ENCODE data around the gene LYZL1.

The LYZL1 gene

DNA sequence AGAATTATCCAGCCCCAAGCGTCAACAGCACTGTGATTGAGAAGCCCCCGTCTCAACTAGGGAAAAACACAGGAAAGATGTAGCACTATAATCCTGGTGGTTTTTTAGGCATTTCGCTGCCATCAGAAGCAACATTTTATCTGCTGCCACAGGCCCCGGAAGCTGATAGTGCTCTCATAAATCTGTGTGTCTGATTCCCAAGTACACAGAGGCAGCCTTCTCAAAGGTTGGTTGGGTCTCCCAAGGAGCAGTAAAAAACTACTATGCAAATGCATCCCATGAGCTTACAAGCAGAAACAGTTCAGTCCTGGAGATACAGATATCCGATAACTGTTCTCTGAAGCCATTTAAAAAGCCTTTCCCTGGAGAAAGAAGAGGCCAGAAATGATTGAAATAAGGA lies 45.8 kb upstream of the LYZL1 start:
- no peaks in the 10 kb centered on the region for H4K20me1 ChIP-seq (ENCODE audit: insufficient read depth, low read length)
- H3F3A ChIP-seq (ENCODE audit: insufficient read depth, low read length), result no peaks in the 10 kb centered on the region
- H3K27me3 ChIP-seq (ENCODE audit: insufficient read depth, low read length), result no peaks in the 10 kb centered on the region
- TF ChIP-seq, protein P1, sequence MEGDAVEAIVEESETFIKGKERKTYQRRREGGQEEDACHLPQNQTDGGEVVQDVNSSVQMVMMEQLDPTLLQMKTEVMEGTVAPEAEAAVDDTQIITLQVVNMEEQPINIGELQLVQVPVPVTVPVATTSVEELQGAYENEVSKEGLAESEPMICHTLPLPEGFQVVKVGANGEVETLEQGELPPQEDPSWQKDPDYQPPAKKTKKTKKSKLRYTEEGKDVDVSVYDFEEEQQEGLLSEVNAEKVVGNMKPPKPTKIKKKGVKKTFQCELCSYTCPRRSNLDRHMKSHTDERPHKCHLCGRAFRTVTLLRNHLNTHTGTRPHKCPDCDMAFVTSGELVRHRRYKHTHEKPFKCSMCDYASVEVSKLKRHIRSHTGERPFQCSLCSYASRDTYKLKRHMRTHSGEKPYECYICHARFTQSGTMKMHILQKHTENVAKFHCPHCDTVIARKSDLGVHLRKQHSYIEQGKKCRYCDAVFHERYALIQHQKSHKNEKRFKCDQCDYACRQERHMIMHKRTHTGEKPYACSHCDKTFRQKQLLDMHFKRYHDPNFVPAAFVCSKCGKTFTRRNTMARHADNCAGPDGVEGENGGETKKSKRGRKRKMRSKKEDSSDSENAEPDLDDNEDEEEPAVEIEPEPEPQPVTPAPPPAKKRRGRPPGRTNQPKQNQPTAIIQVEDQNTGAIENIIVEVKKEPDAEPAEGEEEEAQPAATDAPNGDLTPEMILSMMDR (IDR thresholded peaks at IDR 0.05; ENCODE audit: low read length), result no peak
- no peak for TF ChIP-seq EZH2 (IDR thresholded peaks at IDR 0.05; ENCODE audit: borderline replicate concordance, low read length)
- H3K9ac ChIP-seq (ENCODE audit: low read length), result no peak overlapping the region
- no peaks in the 10 kb centered on the region for H3K36me3 ChIP-seq (ENCODE audit: insufficient read depth, low read length)
- H3K27ac ChIP-seq (ENCODE audit: low read depth, low read length, poor library complexity, severe bottlenecking), result no peak overlapping the region
- no peak overlapping the region for H3K4me3 ChIP-seq (ENCODE audit: low read depth, low read length, poor library complexity, severe bottlenecking)
- H3K79me2 ChIP-seq (ENCODE audit: insufficient read depth, low read length), result no peaks in the 10 kb centered on the region
- no peaks in the 10 kb centered on the region for H3K9me3 ChIP-seq (ENCODE audit: low read length)
- H3K4me2 ChIP-seq (ENCODE audit: low read length), result no peak overlapping the region
- no peaks in the 10 kb centered on the region for H3K4me1 ChIP-seq (ENCODE audit: insufficient read depth, low read length, severe bottlenecking)
- no peak overlapping the region for H2AFZ ChIP-seq (ENCODE audit: low read length)
- no peaks in the 10 kb centered on the region for H3K9me2 ChIP-seq (ENCODE audit: low read depth, low read length)

DNA sequence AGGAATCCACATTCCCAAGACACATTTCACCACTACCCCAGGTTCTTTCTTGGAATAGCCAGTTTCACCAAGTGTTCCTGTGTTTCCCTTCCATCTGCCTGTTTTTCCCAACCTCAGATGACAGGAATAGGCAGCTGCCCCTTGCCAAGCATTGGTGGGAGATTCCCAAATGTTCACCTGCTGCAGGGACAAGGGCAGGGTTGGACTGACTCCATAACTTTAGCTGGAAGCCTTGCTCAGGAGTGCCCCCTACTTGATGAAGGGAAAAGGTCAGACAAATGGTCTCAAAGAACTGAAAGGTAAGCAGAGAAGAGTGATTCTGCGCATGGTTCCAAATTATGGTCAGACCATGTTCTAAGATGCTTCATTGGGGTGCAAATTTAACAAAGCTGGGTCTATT lies 45.1 kb upstream of the LYZL1 start:
- Histone ChIP-seq H3K27ac (ENCODE audit: low read depth, low read length, poor library complexity, severe bottlenecking) (no peak overlapping the region), H3K9ac (ENCODE audit: low read length) (no peak overlapping the region), H3K4me1 (ENCODE audit: insufficient read depth, low read length, severe bottlenecking) (no peaks in the 10 kb centered on the region), H3K9me2 (ENCODE audit: low read depth, low read length) (no peaks in the 10 kb centered on the region), H4K20me1 (ENCODE audit: insufficient read depth, low read length) (no peaks in the 10 kb centered on the region), H3K9me3 (ENCODE audit: low read length) (no peaks in the 10 kb centered on the region), H3K36me3 (ENCODE audit: insufficient read depth, low read length) (no peaks in the 10 kb centered on the region), H3F3A (ENCODE audit: insufficient read depth, low read length) (no peaks in the 10 kb centered on the region), H3K4me2 (ENCODE audit: low read length) (no peak overlapping the region), H2AFZ (ENCODE audit: low read length) (no peak overlapping the region), H3K27me3 (ENCODE audit: insufficient read depth, low read length) (no peaks in the 10 kb centered on the region), H3K4me3 (ENCODE audit: low read depth, low read length, poor library complexity, severe bottlenecking) (no peak overlapping the region), H3K79me2 (ENCODE audit: insufficient read depth, low read length) (no peaks in the 10 kb centered on the region)
- no peak for TF ChIP-seq EZH2 (IDR thresholded peaks at IDR 0.05; ENCODE audit: borderline replicate concordance, low read length)
- TF ChIP-seq, protein P1 (IDR thresholded peaks at IDR 0.05; ENCODE audit: low read length), result peak; percentile 37; the same call in 1 of the 2 replicates

DNA sequence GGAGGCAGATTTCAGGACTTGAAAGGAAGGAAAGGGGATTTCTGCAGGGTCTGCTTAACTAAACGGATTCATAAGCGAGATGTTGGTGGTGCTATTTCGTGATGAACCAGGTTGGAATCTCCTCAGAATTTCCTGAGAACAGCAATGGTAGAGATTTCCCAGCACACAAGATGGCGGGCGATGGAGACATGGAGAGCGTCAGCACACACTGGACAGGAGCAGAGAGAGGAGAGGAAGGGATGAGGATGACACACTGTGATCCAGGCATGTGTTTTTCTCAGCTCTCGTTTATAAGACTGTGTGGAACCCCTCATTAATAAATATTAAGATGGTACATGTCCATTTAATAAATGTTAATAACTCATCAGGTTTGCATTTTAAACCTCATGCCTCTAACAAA lies 43.9 kb upstream of the LYZL1 start:
- no peak overlapping the region for H3K4me3 ChIP-seq (ENCODE audit: low read depth, low read length, poor library complexity, severe bottlenecking)
- H3K4me1 ChIP-seq (ENCODE audit: insufficient read depth, low read length, severe bottlenecking), result no peaks in the 10 kb centered on the region
- no peaks in the 10 kb centered on the region for H3K9me3 ChIP-seq (ENCODE audit: low read length)
- TF ChIP-seq, protein P1 (IDR thresholded peaks at IDR 0.05; ENCODE audit: low read length), result no peak
- TF ChIP-seq EZH2 (IDR thresholded peaks at IDR 0.05; ENCODE audit: borderline replicate concordance, low read length), result no peak
- H3K9ac ChIP-seq (ENCODE audit: low read length), result no peak overlapping the region
- no peak overlapping the region for H3K27ac ChIP-seq (ENCODE audit: low read depth, low read length, poor library complexity, severe bottlenecking)
- H4K20me1 ChIP-seq (ENCODE audit: insufficient read depth, low read length), result no peaks in the 10 kb centered on the region
- H3K27me3 ChIP-seq (ENCODE audit: insufficient read depth, low read length), result no peaks in the 10 kb centered on the region
- H3K4me2 ChIP-seq (ENCODE audit: low read length), result no peak overlapping the region
- H3K36me3 ChIP-seq (ENCODE audit: insufficient read depth, low read length), result no peaks in the 10 kb centered on the region
- H3F3A ChIP-seq (ENCODE audit: insufficient read depth, low read length), result no peaks in the 10 kb centered on the region
- no peaks in the 10 kb centered on the region for H3K79me2 ChIP-seq (ENCODE audit: insufficient read depth, low read length)
- H2AFZ ChIP-seq (ENCODE audit: low read length), result no peak overlapping the region
- no peaks in the 10 kb centered on the region for H3K9me2 ChIP-seq (ENCODE audit: low read depth, low read length)
